ENCODE data around the gene PRKAA2.

DNA sequence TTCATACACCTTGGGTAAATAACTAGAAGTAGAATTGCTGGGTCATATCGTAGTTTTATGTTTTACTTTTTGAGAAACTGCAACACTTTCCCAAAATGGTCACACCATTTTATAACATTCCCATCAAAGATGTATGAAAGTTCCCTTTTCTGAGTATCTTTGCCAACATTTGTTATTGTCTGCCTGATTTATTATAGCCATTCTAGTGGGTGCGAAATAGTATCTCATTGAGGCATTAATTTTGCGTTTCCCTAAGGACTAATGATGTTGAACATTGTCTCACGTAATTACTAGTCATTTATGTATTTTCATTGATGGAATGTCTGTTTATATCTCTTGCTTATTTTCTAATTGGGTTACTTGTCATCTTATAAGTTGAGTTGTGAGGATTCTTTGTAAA lies 3.4 kb downstream of the PRKAA2 start:
- no peak for TF ChIP-seq CTCF (conservative IDR thresholded peaks at IDR 0.05 in 1 of 2, IDR thresholded peaks at IDR 0.05 in 1 of 2; ENCODE audit: low read depth in 1 of 2, low read length in 2 of 2)
- TF ChIP-seq EZH2 (IDR thresholded peaks at IDR 0.05; ENCODE audit: low read length, missing control alignments) = no peak
